HG03439 (cell line): ENCODE data around the gene LHX4.

Experiments
- ATAC-seq: cut with Tn5 transposase; IDR thresholded peaks from one replicate; pipeline ENCODE4 v1.9.1; 2021; ENCODE audit warnings: mild to moderate bottlenecking, moderate library complexity; ENCODE audit not compliant: unreplicated experiment

LHX4 gene

GRCh38 chr1:180270530-180271271 lies 40.6 kb downstream of the LHX4 start:
- ATAC-seq, result no peak

GRCh38 chr1:180271272-180272255 lies 41.5 kb downstream of the LHX4 start:
- no peak for ATAC-seq

GRCh38 chr1:180272395-180272794 lies 42.3 kb downstream of the LHX4 start:
- ATAC-seq, result no peak

- ATAC-seq, result no peak
These were observed 43.0 kb downstream of the LHX4 start for GRCh38 chr1:180273066-180273465.

- ATAC-seq, result no peak
These were observed 44.2 kb downstream of the LHX4 start for GRCh38 chr1:180274221-180274620.

- ATAC-seq, result no peak
These were observed 45.7 kb downstream of the LHX4 start for GRCh38 chr1:180275726-180276125.

- ATAC-seq, result no peak
These were observed 47.6 kb downstream of the LHX4 start for GRCh38 chr1:180277476-180278193.

GRCh38 chr1:180278194-180278515 lies 48.1 kb downstream of the LHX4 start:
- no peak for ATAC-seq

GRCh38 chr1:180278596-180279395 lies 48.7 kb downstream of the LHX4 start:
- ATAC-seq, result no peak

- ATAC-seq, result no peak
These were observed 49.6 kb downstream of the LHX4 start for GRCh38 chr1:180279651-180280050.

- ATAC-seq, result no peak
These were observed 50.6 kb downstream of the LHX4 start for GRCh38 chr1:180280617-180281016.

GRCh38 chr1:180281490-180281889 lies 51.4 kb downstream of the LHX4 start:
- ATAC-seq, result no peak

- ATAC-seq, result no peak
These were observed 52.5 kb downstream of the LHX4 start for GRCh38 chr1:180282401-180283044.

GRCh38 chr1:180283098-180283497 lies 53.0 kb downstream of the LHX4 start:
- ATAC-seq, result no peak

GRCh38 chr1:180286417-180286816 lies 56.4 kb downstream of the LHX4 start:
- ATAC-seq, result no peak

- no peak for ATAC-seq
These were observed 58.1 kb downstream of the LHX4 start for GRCh38 chr1:180287988-180288705.

GRCh38 chr1:180288940-180289339 lies 58.9 kb downstream of the LHX4 start:
- ATAC-seq, result no peak

- ATAC-seq, result no peak
These were observed 60.4 kb downstream of the LHX4 start for GRCh38 chr1:180290265-180291001.

- ATAC-seq, result no peak
These were observed 60.9 kb downstream of the LHX4 start for GRCh38 chr1:180291004-180291403.
